HL-60 (cell line): ENCODE measurements around the gene RARRES1.

Experiments used
- DNase-seq, 2 experiments: peaks; one replicate each; pipeline ENCODE4 v3.0.0-alpha.2; 2010 to 2020; ENCODE audit warnings: low read depth in 1 of 2, low spot score in 1 of 2
- H3K27ac ChIP-seq: fragments of 250-450 bp; sonication (Bioruptor Pico); replicated peaks from 2 replicates; pipeline ENCODE4 v1.5.1; 2020; ENCODE audit warnings: mild to moderate bottlenecking, moderate library complexity
- H3K27me3 ChIP-seq: fragments of 250-450 bp; sonication (Bioruptor Pico); 2 replicates; pipeline ENCODE4 v1.5.1; 2021; ENCODE audit warnings: mild to moderate bottlenecking, moderate library complexity; ENCODE audit not compliant: insufficient read depth, poor library complexity, severe bottlenecking
- H3K4me3 ChIP-seq: replicated peaks from 2 replicates; pipeline ENCODE4 v1.5.1; 2011; ENCODE audit warnings: mild to moderate bottlenecking, control low read depth, low read length; ENCODE audit not compliant: insufficient read depth
- CTCF ChIP-seq: IDR thresholded peaks from one replicate; pipeline ENCODE4 v1.5.1; 2011; ENCODE audit warnings: low read length, control low read depth, inconsistent platforms; ENCODE audit not compliant: insufficient read depth
- GABPA ChIP-seq: IDR thresholded peaks from 2 replicates; pipeline ENCODE4 v1.6.1; 2012; ENCODE audit warnings: low read depth
- POLR2AphosphoS5 ChIP-seq: IDR thresholded peaks from 2 replicates; pipeline ENCODE4 v1.6.1; 2012; ENCODE audit warnings: low read depth
- REST ChIP-seq: IDR thresholded peaks from 2 replicates; pipeline ENCODE4 v1.6.1; 2012; ENCODE audit warnings: low read depth; ENCODE audit not compliant: insufficient replicate concordance
- SPI1 ChIP-seq: IDR thresholded peaks from 2 replicates; pipeline ENCODE4 v1.6.1; 2012; ENCODE audit warnings: low read depth, mild to moderate bottlenecking, borderline replicate concordance

The RARRES1 gene

GRCh38 chr3:158770741-158771350 is 38.6 kb upstream of the RARRES1 start:
- H3K27me3 ChIP-seq: no peaks in the 10 kb centered on the region
- no peak overlapping the region for H3K4me3 ChIP-seq
- no peak overlapping the region for H3K27ac ChIP-seq
- DNase-seq: no peak
- no peak for TF ChIP-seq GABPA
- no peak for TF ChIP-seq SPI1
- TF ChIP-seq REST: no peak
- TF ChIP-seq CTCF: no peak
- TF ChIP-seq POLR2AphosphoS5: no peak

GRCh38 chr3:158769952-158770740 is 37.9 kb upstream of the RARRES1 start:
- no peak for DNase-seq
- no peak for TF ChIP-seq REST
- no peak for TF ChIP-seq POLR2AphosphoS5
- no peak for TF ChIP-seq GABPA
- no peak for TF ChIP-seq SPI1
- no peak for TF ChIP-seq CTCF
- Histone ChIP-seq H3K27ac (no peak overlapping the region), H3K27me3 (no peaks in the 10 kb centered on the region), H3K4me3 (no peak overlapping the region)

GRCh38 chr3:158769549-158769948 is 37.3 kb upstream of the RARRES1 start:
- Histone ChIP-seq H3K27me3 (no peaks in the 10 kb centered on the region), H3K4me3 (no peak overlapping the region), H3K27ac (no peak overlapping the region)
- TF ChIP-seq REST: no peak
- TF ChIP-seq POLR2AphosphoS5: no peak
- TF ChIP-seq CTCF: no peak
- TF ChIP-seq SPI1: no peak
- no peak for TF ChIP-seq GABPA
- DNase-seq: no peak
